Loucy (cell line): ENCODE results near the gene NOC4L.

Source experiments
- CTCF ChIP-seq: fragments of 200-600 bp; sonication (generic); conservative IDR thresholded peaks from 2 replicates; pipeline ENCODE4 v1.5.1; 2014; ENCODE audit warnings: mild to moderate bottlenecking, antibody characterized with exemption, low read length
- EZH2phosphoT487 ChIP-seq: fragments of 200-600 bp; IDR thresholded peaks from 2 replicates; pipeline ENCODE4 v1.6.1; 2018; ENCODE audit warnings: antibody characterized with exemption, mild to moderate bottlenecking, moderate library complexity, borderline replicate concordance

- TF ChIP-seq CTCF (no peak), EZH2phosphoT487 (no peak)
Measured at GRCh38 chr12:132131952-132132351, 12.3 kb upstream of the NOC4L start.
